ENCODE results near the gene KCNK15. TPM values are rescaled to one million over a fixed set of nuclear protein-coding genes. Genes with fewer than 3 reads are reported as not detected.

Gene KCNK15
- polyA plus RNA-seq, 3 donors from 2014 or later, result not detected

- H3K36me3 Mint-ChIP-seq, result no peaks in the 10 kb centered on the region
Measured at GRCh38 chr20:44781791-44782190, 36.1 kb downstream of the KCNK15 start.

GRCh38 chr20:44784688-44785087 lies 39.0 kb downstream of the KCNK15 start:
- Mint-ChIP-seq H3K36me3 (no peaks in the 10 kb centered on the region), H3K9me3 (no peaks in the 10 kb centered on the region), H3K4me1 (no peaks in the 10 kb centered on the region), H3K27ac (no peak overlapping the region), H3K4me3 (no peak overlapping the region), H3K27me3 (ENCODE audit: low read depth in 3 of 3) (peaks cover 5 to 7% (median 5%) of the 10 kb centered on the region in 3 donors)
- DNase-seq, result no peak

More at GRCh38 chr20:44781791-44782190, 36.1 kb downstream of the KCNK15 start:
- peaks cover 3 to 7% (median 5%) of the 10 kb centered on the region in 3 donors for H3K27me3 Mint-ChIP-seq (ENCODE audit: low read depth in 3 of 3)
- no peak for DNase-seq
- H3K9me3 Mint-ChIP-seq, result no peaks in the 10 kb centered on the region
- H3K4me3 Mint-ChIP-seq, result no peak overlapping the region
- no peak overlapping the region for H3K27ac Mint-ChIP-seq
- no peaks in the 10 kb centered on the region for H3K4me1 Mint-ChIP-seq

GRCh38 chr20:44785768-44786167 lies 40.1 kb downstream of the KCNK15 start:
- no peak for DNase-seq
- H3K4me1 Mint-ChIP-seq, result no peaks in the 10 kb centered on the region
- H3K27ac Mint-ChIP-seq, result no peak overlapping the region
- H3K36me3 Mint-ChIP-seq, result no peaks in the 10 kb centered on the region
- H3K27me3 Mint-ChIP-seq (ENCODE audit: low read depth in 3 of 3), result peaks cover 5 to 7% (median 5%) of the 10 kb centered on the region in 3 donors
- H3K4me3 Mint-ChIP-seq, result no peak overlapping the region
- no peaks in the 10 kb centered on the region for H3K9me3 Mint-ChIP-seq

GRCh38 chr20:44787299-44787698 lies 41.6 kb downstream of the KCNK15 start:
- Mint-ChIP-seq H3K36me3 (no peaks in the 10 kb centered on the region), H3K4me3 (no peak overlapping the region), H3K4me1 (no peaks in the 10 kb centered on the region), H3K9me3 (no peaks in the 10 kb centered on the region), H3K27me3 (ENCODE audit: low read depth in 3 of 3) (peaks cover 4 to 7% (median 5%) of the 10 kb centered on the region in 3 donors), H3K27ac (no peak overlapping the region)
- DNase-seq, result no peak

- Mint-ChIP-seq H3K27me3 (ENCODE audit: low read depth in 3 of 3) (peaks cover 2 to 7% (median 4%) of the 10 kb centered on the region in 3 donors), H3K9me3 (no peaks in the 10 kb centered on the region), H3K4me3 (no peak overlapping the region), H3K4me1 (no peaks in the 10 kb centered on the region), H3K36me3 (no peaks in the 10 kb centered on the region), H3K27ac (no peak overlapping the region)
- no peak for DNase-seq
Measured at GRCh38 chr20:44788706-44789456, 43.2 kb downstream of the KCNK15 start.

GRCh38 chr20:44790638-44791393 lies 45.2 kb downstream of the KCNK15 start:
- H3K36me3 Mint-ChIP-seq, result no peaks in the 10 kb centered on the region
- H3K27ac Mint-ChIP-seq, result no peak overlapping the region
- H3K4me1 Mint-ChIP-seq, result no peaks in the 10 kb centered on the region
- no peak overlapping the region for H3K4me3 Mint-ChIP-seq
- no peaks in the 10 kb centered on the region for H3K9me3 Mint-ChIP-seq
- peaks cover 0 to 7% (median 4%) of the 10 kb centered on the region in 3 donors for H3K27me3 Mint-ChIP-seq (ENCODE audit: low read depth in 3 of 3)
- DNase-seq, result no peak

GRCh38 chr20:44792796-44793195 lies 47.1 kb downstream of the KCNK15 start:
- Mint-ChIP-seq H3K4me3 (no peak overlapping the region), H3K9me3 (no peaks in the 10 kb centered on the region), H3K27ac (no peak overlapping the region), H3K4me1 (no peaks in the 10 kb centered on the region), H3K36me3 (no peaks in the 10 kb centered on the region), H3K27me3 (ENCODE audit: low read depth in 3 of 3) (peaks cover 2 to 5% (median 3%) of the 10 kb centered on the region in 3 donors)
- no peak for DNase-seq

- peaks cover 2 to 6% (median 3%) of the 10 kb centered on the region in 3 donors for H3K27me3 Mint-ChIP-seq (ENCODE audit: low read depth in 3 of 3)
- no peaks in the 10 kb centered on the region for H3K36me3 Mint-ChIP-seq
- H3K9me3 Mint-ChIP-seq, result no peaks in the 10 kb centered on the region
- no peak for DNase-seq
- H3K4me1 Mint-ChIP-seq, result no peaks in the 10 kb centered on the region
- no peak overlapping the region for H3K4me3 Mint-ChIP-seq
- no peak overlapping the region for H3K27ac Mint-ChIP-seq
Measured at GRCh38 chr20:44795836-44796235, 50.2 kb downstream of the KCNK15 start.

GRCh38 chr20:44796311-44796710 lies 50.6 kb downstream of the KCNK15 start:
- Mint-ChIP-seq H3K36me3 (no peaks in the 10 kb centered on the region), H3K27me3 (ENCODE audit: low read depth in 3 of 3) (peaks cover 2 to 6% (median 3%) of the 10 kb centered on the region in 3 donors), H3K4me1 (no peaks in the 10 kb centered on the region), H3K4me3 (no peak overlapping the region), H3K27ac (no peak overlapping the region), H3K9me3 (no peaks in the 10 kb centered on the region)
- DNase-seq, result no peak

GRCh38 chr20:44796758-44797457 lies 51.2 kb downstream of the KCNK15 start:
- DNase-seq, result no peak
- H3K27ac Mint-ChIP-seq, result no peak overlapping the region
- H3K36me3 Mint-ChIP-seq, result no peaks in the 10 kb centered on the region
- H3K9me3 Mint-ChIP-seq, result no peaks in the 10 kb centered on the region
- H3K4me3 Mint-ChIP-seq, result no peak overlapping the region
- no peaks in the 10 kb centered on the region for H3K4me1 Mint-ChIP-seq
- H3K27me3 Mint-ChIP-seq (ENCODE audit: low read depth in 3 of 3), result peaks cover 0 to 6% (median 3%) of the 10 kb centered on the region in 3 donors

GRCh38 chr20:44799691-44800090 lies 54.0 kb downstream of the KCNK15 start:
- Mint-ChIP-seq H3K27ac (no peak overlapping the region), H3K4me1 (no peaks in the 10 kb centered on the region), H3K4me3 (no peak overlapping the region), H3K27me3 (ENCODE audit: low read depth in 3 of 3) (peaks cover 0 to 9% (median 7%) of the 10 kb centered on the region in 3 donors), H3K9me3 (no peaks in the 10 kb centered on the region), H3K36me3 (no peaks in the 10 kb centered on the region)
- DNase-seq, result no peak

GRCh38 chr20:44800391-44801046 lies 54.9 kb downstream of the KCNK15 start:
- no peak overlapping the region for H3K27ac Mint-ChIP-seq
- no peak overlapping the region for H3K4me3 Mint-ChIP-seq
- peaks cover 0 to 13% (median 7%) of the 10 kb centered on the region in 3 donors for H3K27me3 Mint-ChIP-seq (ENCODE audit: low read depth in 3 of 3)
- DNase-seq, result no peak
- no peaks in the 10 kb centered on the region for H3K36me3 Mint-ChIP-seq
- H3K4me1 Mint-ChIP-seq, result no peaks in the 10 kb centered on the region
- H3K9me3 Mint-ChIP-seq, result no peaks in the 10 kb centered on the region

Measured in immature natural killer cell (primary cell).